Measurements from ENCODE around the gene PLP2.

DNA sequence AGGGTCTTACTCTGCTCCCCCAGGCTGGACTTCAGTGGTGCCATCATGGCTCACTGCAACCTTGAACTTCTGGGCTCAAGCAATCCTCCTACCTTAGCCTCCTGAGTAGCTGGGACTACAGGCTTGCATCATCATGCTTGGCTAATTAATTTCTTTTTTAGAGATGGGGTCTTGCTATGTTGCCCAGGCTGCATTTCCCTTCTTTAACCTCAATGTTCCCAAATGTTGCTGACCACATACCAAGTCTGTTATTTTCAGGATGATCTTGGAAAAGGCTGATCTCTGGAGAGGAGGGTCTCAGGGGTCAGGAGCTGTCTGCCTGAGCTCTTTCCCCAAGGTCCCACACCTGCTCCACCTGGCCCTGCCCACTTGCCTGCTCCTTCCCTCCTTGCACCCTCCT is 48.4 kb downstream of the PLP2 start:
- TF ChIP-seq, protein P1, sequence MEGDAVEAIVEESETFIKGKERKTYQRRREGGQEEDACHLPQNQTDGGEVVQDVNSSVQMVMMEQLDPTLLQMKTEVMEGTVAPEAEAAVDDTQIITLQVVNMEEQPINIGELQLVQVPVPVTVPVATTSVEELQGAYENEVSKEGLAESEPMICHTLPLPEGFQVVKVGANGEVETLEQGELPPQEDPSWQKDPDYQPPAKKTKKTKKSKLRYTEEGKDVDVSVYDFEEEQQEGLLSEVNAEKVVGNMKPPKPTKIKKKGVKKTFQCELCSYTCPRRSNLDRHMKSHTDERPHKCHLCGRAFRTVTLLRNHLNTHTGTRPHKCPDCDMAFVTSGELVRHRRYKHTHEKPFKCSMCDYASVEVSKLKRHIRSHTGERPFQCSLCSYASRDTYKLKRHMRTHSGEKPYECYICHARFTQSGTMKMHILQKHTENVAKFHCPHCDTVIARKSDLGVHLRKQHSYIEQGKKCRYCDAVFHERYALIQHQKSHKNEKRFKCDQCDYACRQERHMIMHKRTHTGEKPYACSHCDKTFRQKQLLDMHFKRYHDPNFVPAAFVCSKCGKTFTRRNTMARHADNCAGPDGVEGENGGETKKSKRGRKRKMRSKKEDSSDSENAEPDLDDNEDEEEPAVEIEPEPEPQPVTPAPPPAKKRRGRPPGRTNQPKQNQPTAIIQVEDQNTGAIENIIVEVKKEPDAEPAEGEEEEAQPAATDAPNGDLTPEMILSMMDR (IDR thresholded peaks at IDR 0.05; ENCODE audit: low read length): no peak
- no peak for TF ChIP-seq EZH2 (optimal IDR thresholded peaks at IDR 0.05; ENCODE audit: low read depth, low read length)
- TF ChIP-seq EZH2phosphoT487 (IDR thresholded peaks at IDR 0.05; ENCODE audit: low read length): no peak
